A673 (cell line): ENCODE results near the gene POLG. TPM values are rescaled to one million over a fixed set of nuclear protein-coding genes. Genes with fewer than 3 reads are reported as not detected.

Experiments used
- BruUV-seq: library from RNA; stranded (reverse); fragments of 400-500 nt; replicated peaks from 2 replicates; lab custom pipeline; 2021; lab: Mats Ljungman, UMichigan
- CTCF ChIA-PET: fragments of 300-600 bp; sonication (Branson Sonifier 250); formaldehyde crosslinking; loops from one replicate; lab custom pipeline; 2022; ENCODE audit warnings: antibody characterized with exemption; lab: Charles Lee
- POLR2A ChIA-PET: fragments of 300-600 bp; sonication (Branson Sonifier 250); formaldehyde crosslinking; loops from one replicate; lab custom pipeline; 2022; ENCODE audit warnings: antibody characterized with exemption; ENCODE audit not compliant: low non-redundant PET; lab: Charles Lee
- DNase-seq: peaks from one replicate; pipeline ENCODE4 v3.0.0-alpha.2; 2015; ENCODE audit warnings: low spot score
- H3K27ac ChIP-seq: fragments of 200-600 bp; sonication (generic); 2 replicates; pipeline ENCODE4 v1.5.1; 2016; ENCODE audit warnings: mixed run types, low read depth, mild to moderate bottlenecking, mixed read lengths, antibody characterized with exemption, low read length; ENCODE audit not compliant: poor library complexity, severe bottlenecking
- H3K27me3 ChIP-seq: fragments of 200-600 bp; sonication (generic); replicated peaks from 2 replicates; pipeline ENCODE4 v1.6.1; 2017; ENCODE audit warnings: mixed run types, low read depth, mild to moderate bottlenecking, mixed read lengths, antibody characterized with exemption, low read length; ENCODE audit not compliant: insufficient read depth, poor library complexity
- H3K36me3 ChIP-seq: fragments of 200-600 bp; sonication (generic); 2 replicates; pipeline ENCODE4 v1.6.1; 2016; ENCODE audit warnings: mixed run types, mild to moderate bottlenecking, mixed read lengths, antibody characterized with exemption, low read length; ENCODE audit not compliant: insufficient read depth, poor library complexity, severe bottlenecking
- H3K4me1 ChIP-seq: fragments of 200-600 bp; sonication (generic); 2 replicates; pipeline ENCODE4 v1.6.1; 2017; ENCODE audit warnings: mixed run types, mild to moderate bottlenecking, mixed read lengths, antibody characterized with exemption, low read length; ENCODE audit not compliant: insufficient read depth, poor library complexity, severe bottlenecking
- H3K4me3 ChIP-seq: fragments of 200-600 bp; sonication (generic); 2 replicates; pipeline ENCODE4 v1.5.1; 2016; ENCODE audit warnings: low read depth, mixed run types, mild to moderate bottlenecking, mixed read lengths, low read length; ENCODE audit not compliant: poor library complexity, severe bottlenecking
- H3K9me3 ChIP-seq: fragments of 200-600 bp; sonication (generic); 2 replicates; pipeline ENCODE4 v1.6.1; 2016; ENCODE audit warnings: mixed run types, low read depth, mild to moderate bottlenecking, mixed read lengths, antibody characterized with exemption, low read length; ENCODE audit not compliant: poor library complexity, severe bottlenecking
- EZH2 ChIP-seq: fragments of 200-600 bp; sonication (generic); IDR thresholded peaks from 2 replicates; pipeline ENCODE4 v1.6.1; 2017; ENCODE audit warnings: borderline replicate concordance, low read depth, mild to moderate bottlenecking, mixed read lengths, antibody characterized with exemption, low read length; ENCODE audit not compliant: poor library complexity, severe bottlenecking
- intact Hi-C: fragments of 100-400 bp; cut with micrococcal nuclease; formaldehyde crosslinking; loops from one replicate; pipeline ENCODE4 v1.10.0; 2022; ENCODE audit not compliant: unreplicated experiment
- total RNA-seq: library from RNA; stranded (reverse); gene quantifications from 2 replicates; pipeline ENCODE4 v1.2.3, GENCODE V29; 2021
- TF ChIP-seq, protein P1 (sequence below): fragments of 300-800, 200-600 bp; sonication (generic); conservative IDR thresholded peaks from 2 replicates; pipeline ENCODE4 v1.5.1; 2017; ENCODE audit warnings: low read depth, mild to moderate bottlenecking, antibody characterized with exemption, low read length, moderate library complexity, mixed read lengths

POLG gene
- total RNA-seq, 1 experiment from 2014 or later = 166 TPM

DNA sequence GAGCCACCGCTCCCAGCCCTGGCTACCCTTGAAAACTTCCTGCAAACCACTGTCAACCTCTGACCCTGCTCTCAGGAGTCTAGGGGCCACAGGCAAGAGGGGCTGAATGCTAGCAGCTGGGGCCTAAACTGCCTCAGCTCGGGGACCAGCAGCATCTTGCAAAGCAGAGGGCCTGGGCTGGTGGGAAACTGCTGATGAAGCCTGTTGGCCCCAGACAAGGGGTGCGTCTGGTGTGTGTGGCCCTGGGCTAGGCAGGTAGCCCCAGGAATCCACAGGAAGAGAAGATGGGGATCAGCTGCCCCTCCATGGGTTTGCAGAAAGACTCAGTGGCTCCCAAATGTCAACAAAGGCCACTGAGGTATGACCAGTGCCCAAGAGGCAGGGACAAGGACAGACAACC, 8.2 kb upstream of the POLG start:
- no peaks in the 10 kb centered on the region for H3K36me3 ChIP-seq
- CTCF ChIA-PET = no interaction called here
- POLR2A ChIA-PET = no interaction called here
- no peak for TF ChIP-seq EZH2
- TF ChIP-seq, protein P1, sequence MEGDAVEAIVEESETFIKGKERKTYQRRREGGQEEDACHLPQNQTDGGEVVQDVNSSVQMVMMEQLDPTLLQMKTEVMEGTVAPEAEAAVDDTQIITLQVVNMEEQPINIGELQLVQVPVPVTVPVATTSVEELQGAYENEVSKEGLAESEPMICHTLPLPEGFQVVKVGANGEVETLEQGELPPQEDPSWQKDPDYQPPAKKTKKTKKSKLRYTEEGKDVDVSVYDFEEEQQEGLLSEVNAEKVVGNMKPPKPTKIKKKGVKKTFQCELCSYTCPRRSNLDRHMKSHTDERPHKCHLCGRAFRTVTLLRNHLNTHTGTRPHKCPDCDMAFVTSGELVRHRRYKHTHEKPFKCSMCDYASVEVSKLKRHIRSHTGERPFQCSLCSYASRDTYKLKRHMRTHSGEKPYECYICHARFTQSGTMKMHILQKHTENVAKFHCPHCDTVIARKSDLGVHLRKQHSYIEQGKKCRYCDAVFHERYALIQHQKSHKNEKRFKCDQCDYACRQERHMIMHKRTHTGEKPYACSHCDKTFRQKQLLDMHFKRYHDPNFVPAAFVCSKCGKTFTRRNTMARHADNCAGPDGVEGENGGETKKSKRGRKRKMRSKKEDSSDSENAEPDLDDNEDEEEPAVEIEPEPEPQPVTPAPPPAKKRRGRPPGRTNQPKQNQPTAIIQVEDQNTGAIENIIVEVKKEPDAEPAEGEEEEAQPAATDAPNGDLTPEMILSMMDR = no peak
- no peak overlapping the region for H3K4me3 ChIP-seq
- H3K27ac ChIP-seq = no peak overlapping the region
- no peaks in the 10 kb centered on the region for H3K27me3 ChIP-seq
- intact Hi-C loops = no loop called here
- no peak for DNase-seq
- H3K4me1 ChIP-seq = no peaks in the 10 kb centered on the region
- no peaks in the 10 kb centered on the region for H3K9me3 ChIP-seq
- BruUV-seq = no TSS peak

GRCh38 chr15:89341316-89342005, 6.8 kb upstream of the POLG start:
- intact Hi-C loops = no loop called here

DNA sequence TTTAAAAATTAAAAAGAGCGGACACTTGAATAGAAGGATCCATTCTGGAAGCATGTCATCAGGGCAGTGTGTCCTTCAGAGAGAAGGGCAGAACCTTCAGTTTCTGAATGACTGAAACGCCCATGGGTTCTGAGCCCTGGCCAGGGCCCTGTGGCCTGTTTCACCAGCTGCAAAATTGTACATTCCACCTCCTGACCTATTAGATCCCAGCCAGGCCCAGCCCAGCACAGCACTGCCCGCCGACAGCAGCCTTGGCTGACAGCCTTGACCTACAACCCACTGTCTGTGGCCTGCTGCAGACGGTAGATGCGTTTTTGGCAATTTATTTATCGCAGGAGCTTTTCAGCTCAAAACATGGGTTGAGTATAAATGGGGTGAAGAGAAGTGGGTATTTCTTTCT, 5.9 kb upstream of the POLG start:
- ChIA-PET POLR2A (no interaction called here), CTCF (no interaction called here)
- intact Hi-C loops = no loop called here
- no TSS peak for BruUV-seq
- H3K4me3 ChIP-seq = no peak overlapping the region
- TF ChIP-seq EZH2 = no peak
- TF ChIP-seq, protein P1 = no peak
- H3K36me3 ChIP-seq = no peaks in the 10 kb centered on the region
- H3K9me3 ChIP-seq = no peaks in the 10 kb centered on the region
- no peak overlapping the region for H3K27ac ChIP-seq
- no peak for DNase-seq
- no peaks in the 10 kb centered on the region for H3K27me3 ChIP-seq
- H3K4me1 ChIP-seq = peaks cover 6% of the 10 kb centered on the region

More at GRCh38 chr15:89341316-89342005, 6.8 kb upstream of the POLG start:
- H3K27ac ChIP-seq = no peak overlapping the region
- no peaks in the 10 kb centered on the region for H3K27me3 ChIP-seq
- ChIA-PET CTCF (no interaction called here), POLR2A (interaction anchor here (0.5 kb wide), 1 partner anchor 52 kb away, joined by 3 read pairs; no protein-coding TSS in a partner anchor)
- TF ChIP-seq, protein P1 = no peak
- no peak overlapping the region for H3K4me3 ChIP-seq
- no TSS peak for BruUV-seq
- H3K4me1 ChIP-seq = no peaks in the 10 kb centered on the region
- no peaks in the 10 kb centered on the region for H3K36me3 ChIP-seq
- DNase-seq = no peak
- no peaks in the 10 kb centered on the region for H3K9me3 ChIP-seq
